Measurements from ENCODE around the gene TP53I13. TPM values are rescaled to one million over a fixed set of nuclear protein-coding genes. Genes with fewer than 3 reads are reported as not detected.

TP53I13 gene
- total RNA-seq, 2 donors from 2014 or later, result 48.8 to 67.0 TPM

- Histone ChIP-seq H3K36me3 (no peaks in the 10 kb centered on the region), H3K4me3 (no peak overlapping the region), H3K27ac (no peak overlapping the region), H3K4me1 (peaks cover 0 to 30% of the 10 kb centered on the region in 2 donors), H3K27me3 (no peaks in the 10 kb centered on the region), H3K9me3 (no peaks in the 10 kb centered on the region)
- TF ChIP-seq CTCF (IDR thresholded peaks at IDR 0.05), result no peak
- DNase-seq (ENCODE audit: low spot score), result no peak
These were observed 29.1 kb downstream of the TP53I13 start for GRCh38 chr17:29597361-29598172.

- Histone ChIP-seq H3K4me3 (no peak overlapping the region), H3K27ac (no peak overlapping the region), H3K27me3 (no peaks in the 10 kb centered on the region), H3K9me3 (no peaks in the 10 kb centered on the region), H3K36me3 (no peaks in the 10 kb centered on the region), H3K4me1 (no peaks in the 10 kb centered on the region)
- DNase-seq (ENCODE audit: low spot score), result no peak
- no peak for TF ChIP-seq CTCF (IDR thresholded peaks at IDR 0.05)
These were observed 34.7 kb downstream of the TP53I13 start for GRCh38 chr17:29603109-29603674.

- Histone ChIP-seq H3K27ac (no peak overlapping the region), H3K4me1 (peaks cover 0 to 3% of the 10 kb centered on the region in 2 donors), H3K4me3 (no peak overlapping the region), H3K27me3 (no peaks in the 10 kb centered on the region), H3K9me3 (no peaks in the 10 kb centered on the region), H3K36me3 (no peaks in the 10 kb centered on the region)
- no peak for DNase-seq (ENCODE audit: low spot score)
- TF ChIP-seq CTCF (IDR thresholded peaks at IDR 0.05), result no peak
These were observed 39.2 kb downstream of the TP53I13 start for GRCh38 chr17:29607557-29608195.

GRCh38 chr17:29608986-29609385 lies 40.5 kb downstream of the TP53I13 start:
- Histone ChIP-seq H3K36me3 (no peaks in the 10 kb centered on the region), H3K9me3 (no peaks in the 10 kb centered on the region), H3K27me3 (no peaks in the 10 kb centered on the region), H3K27ac (no peak overlapping the region), H3K4me1 (peaks cover 0 to 16% of the 10 kb centered on the region in 2 donors), H3K4me3 (no peak overlapping the region)
- no peak for TF ChIP-seq CTCF (IDR thresholded peaks at IDR 0.05)
- no peak for DNase-seq (ENCODE audit: low spot score)

- no peaks in the 10 kb centered on the region for H3K36me3 ChIP-seq
- H3K4me3 ChIP-seq, result no peak overlapping the region
- peaks cover 0 to 30% of the 10 kb centered on the region in 2 donors for H3K4me1 ChIP-seq
- no peaks in the 10 kb centered on the region for H3K9me3 ChIP-seq
- no peak overlapping the region for H3K27ac ChIP-seq
- no peak for TF ChIP-seq CTCF (IDR thresholded peaks at IDR 0.05)
- H3K27me3 ChIP-seq, result no peaks in the 10 kb centered on the region
- no peak for DNase-seq (ENCODE audit: low spot score)
These were observed 41.9 kb downstream of the TP53I13 start for GRCh38 chr17:29610395-29610794.

All from right atrium auricular region (tissue), 2 donors.